H9 (cell line): ENCODE results near the gene SORCS2. TPM values are rescaled to one million over a fixed set of nuclear protein-coding genes. Genes with fewer than 3 reads are reported as not detected.

Experiments
- DNase-seq: peaks from one replicate; pipeline ENCODE4 v3.0.0-alpha.2; 2017
- H2AFZ ChIP-seq: one replicate; pipeline ENCODE4 v1.6.1; 2013; ENCODE audit warnings: mild to moderate bottlenecking, low read length, control low read depth, moderate library complexity
- H2AK5ac ChIP-seq: 2 replicates; pipeline ENCODE4 v1.6.1; 2013; ENCODE audit warnings: low read length, control low read depth, mixed read lengths; ENCODE audit not compliant: insufficient read length
- H2BK120ac ChIP-seq: one replicate; pipeline ENCODE4 v1.6.1; 2013; ENCODE audit warnings: low read depth, mild to moderate bottlenecking, low read length, control low read depth, inconsistent platforms; ENCODE audit not compliant: poor library complexity, severe bottlenecking
- H2BK12ac ChIP-seq: 2 replicates; pipeline ENCODE4 v1.6.1; 2013; ENCODE audit warnings: low read length, control low read depth, mixed read lengths, low read depth; ENCODE audit not compliant: insufficient read length
- H2BK15ac ChIP-seq: 2 replicates; pipeline ENCODE4 v1.6.1; 2013; ENCODE audit warnings: low read depth, low read length, control low read depth
- H2BK20ac ChIP-seq: one replicate; pipeline ENCODE4 v1.6.1; 2013; ENCODE audit warnings: low read depth, mild to moderate bottlenecking, low read length, control low read depth, inconsistent platforms; ENCODE audit not compliant: poor library complexity, severe bottlenecking
- H2BK5ac ChIP-seq: 2 replicates; pipeline ENCODE4 v1.6.1; 2013; ENCODE audit warnings: low read length, control low read depth, mixed read lengths; ENCODE audit not compliant: insufficient read length
- H3K14ac ChIP-seq: 2 replicates; pipeline ENCODE4 v1.6.1; 2013; ENCODE audit warnings: low read length, control low read depth; ENCODE audit not compliant: insufficient read depth
- H3K18ac ChIP-seq: 2 replicates; pipeline ENCODE4 v1.6.1; 2013; ENCODE audit warnings: low read depth, mild to moderate bottlenecking, mixed read lengths, low read length, control low read depth; ENCODE audit not compliant: insufficient read length
- H3K23ac ChIP-seq: 2 replicates; pipeline ENCODE4 v1.6.1; 2013; ENCODE audit warnings: low read length, control low read depth, mixed read lengths, low read depth; ENCODE audit not compliant: insufficient read length
- H3K23me2 ChIP-seq: 2 replicates; pipeline ENCODE4 v1.6.1; 2013; ENCODE audit warnings: low read depth, mild to moderate bottlenecking, mixed read lengths, low read length, control low read depth; ENCODE audit not compliant: insufficient read length, poor library complexity, severe bottlenecking
- H3K27ac ChIP-seq: 2 replicates; pipeline ENCODE4 v1.5.1; 2013; ENCODE audit warnings: low read length, control low read depth, mixed read lengths, low read depth; ENCODE audit not compliant: insufficient read length
- H3K27me3 ChIP-seq: 2 replicates; pipeline ENCODE4 v1.6.1; 2013; ENCODE audit warnings: low read length, control low read depth, inconsistent platforms; ENCODE audit not compliant: insufficient read depth
- H3K4ac ChIP-seq: 2 replicates; pipeline ENCODE4 v1.6.1; 2013; ENCODE audit warnings: low read depth, mild to moderate bottlenecking, control low read depth, inconsistent platforms, low read length, moderate library complexity
- H3K4me1 ChIP-seq: 2 replicates; pipeline ENCODE4 v1.6.1; 2013; ENCODE audit warnings: low read length, control low read depth, inconsistent platforms; ENCODE audit not compliant: insufficient read depth
- H3K4me2 ChIP-seq: 2 replicates; pipeline ENCODE4 v1.6.1; 2013; ENCODE audit warnings: low read length, control low read depth, mixed read lengths; ENCODE audit not compliant: insufficient read length, insufficient read depth
- H3K56ac ChIP-seq: 2 replicates; pipeline ENCODE4 v1.6.1; 2013; ENCODE audit warnings: low read depth, mild to moderate bottlenecking, mixed read lengths, low read length, control low read depth; ENCODE audit not compliant: insufficient read length
- H3K79me1 ChIP-seq: 2 replicates; pipeline ENCODE4 v1.6.1; 2013; ENCODE audit warnings: low read depth, mild to moderate bottlenecking, moderate library complexity, low read length, control low read depth, inconsistent platforms; ENCODE audit not compliant: insufficient read depth, poor library complexity, severe bottlenecking
- H3K79me2 ChIP-seq: 2 replicates; pipeline ENCODE4 v1.6.1; 2013; ENCODE audit warnings: low read length, control low read depth, inconsistent platforms; ENCODE audit not compliant: insufficient read depth
- H3K9ac ChIP-seq: 2 replicates; pipeline ENCODE4 v1.6.1; 2013; ENCODE audit warnings: low read length, control low read depth, mixed read lengths; ENCODE audit not compliant: insufficient read length; ENCODE audit errors: extremely low read depth
- H3K9me3 ChIP-seq: one replicate; pipeline ENCODE4 v1.6.1; 2013; ENCODE audit warnings: low read depth, low read length, inconsistent platforms; ENCODE audit not compliant: control insufficient read depth
- H3T11ph ChIP-seq: one replicate; pipeline ENCODE4 v1.6.1; 2013; ENCODE audit warnings: mild to moderate bottlenecking, low read length, control low read depth, inconsistent platforms
- H4K20me1 ChIP-seq: one replicate; pipeline ENCODE4 v1.6.1; 2013; ENCODE audit not compliant: control insufficient read depth, insufficient read length, insufficient read depth
- H4K5ac ChIP-seq: 2 replicates; pipeline ENCODE4 v1.6.1; 2013; ENCODE audit warnings: low read depth, mild to moderate bottlenecking, mixed read lengths, low read length, control low read depth; ENCODE audit not compliant: insufficient read length
- H4K8ac ChIP-seq: replicated peaks from 2 replicates; pipeline ENCODE4 v1.6.1; 2013; ENCODE audit warnings: low read length, control low read depth, mixed read lengths, low read depth; ENCODE audit not compliant: insufficient read length
- H4K91ac ChIP-seq: 2 replicates; pipeline ENCODE4 v1.6.1; 2013; ENCODE audit warnings: low read depth, mild to moderate bottlenecking, moderate library complexity, mixed read lengths, low read length, control low read depth; ENCODE audit not compliant: insufficient read length
- H3K27ac Mint-ChIP-seq, 3 experiments: 2 replicates in 2 of 3; 3 replicates in 1 of 3; pipeline ENCODE4 v1.8.0; 2020 to 2021; ENCODE audit warnings: mixed read lengths in 3 of 3, mild to moderate bottlenecking in 1 of 3, moderate library complexity in 1 of 3
- H3K27me3 Mint-ChIP-seq: 2 replicates; pipeline ENCODE4 v1.8.0; 2021; ENCODE audit warnings: low read depth, mild to moderate bottlenecking, moderate library complexity, mixed read lengths
- H3K36me3 Mint-ChIP-seq, 3 experiments: 2 replicates in 2 of 3; 3 replicates in 1 of 3; pipeline ENCODE4 v1.8.0; 2020 to 2021; ENCODE audit warnings: low read depth in 3 of 3, mixed read lengths in 3 of 3; ENCODE audit not compliant: insufficient read depth in 1 of 3
- H3K4me1 Mint-ChIP-seq, 2 experiments: 2 replicates each; pipeline ENCODE4 v1.8.0; 2020; ENCODE audit warnings: mixed read lengths in 2 of 2
- H3K4me3 Mint-ChIP-seq, 2 experiments: 2 replicates in 1 of 2; 3 replicates in 1 of 2; pipeline ENCODE4 v1.8.0; 2020 to 2021; ENCODE audit warnings: mild to moderate bottlenecking in 2 of 2, mixed read lengths in 2 of 2, moderate library complexity in 1 of 2
- H3K9me3 Mint-ChIP-seq, 2 experiments: 2 replicates in 1 of 2; 3 replicates in 1 of 2; pipeline ENCODE4 v1.8.0; 2020; ENCODE audit warnings: mild to moderate bottlenecking in 2 of 2, mixed read lengths in 2 of 2, moderate library complexity in 1 of 2
- WGBS: extraction: QIAGEN DNeasy Blood & Tissue Kit; methylation state at CpG from one replicate; pipeline ENCODE4 v1.1.7; 2013; ENCODE audit warnings: missing lambda C conversion rate, low lambda C conversion rate, mixed read lengths; ENCODE audit not compliant: insufficient read length; ENCODE audit errors: extremely low coverage; 5-methylcytosine and 5-hydroxymethylcytosine counted together
- total RNA-seq: library from RNA; stranded (reverse); gene quantifications from 2 replicates; pipeline ENCODE4 v1.2.1, GENCODE V29; 2021
- TF ChIP-seq, protein P1 (sequence below): fragments of 200-600 bp; sonication (generic); conservative IDR thresholded peaks from 3 replicates; pipeline ENCODE4 v1.8.0; 2021; ENCODE audit warnings: antibody characterized with exemption, mild to moderate bottlenecking

SORCS2 gene
- total RNA-seq, 1 experiment from 2014 or later: 0.57 TPM

DNA sequence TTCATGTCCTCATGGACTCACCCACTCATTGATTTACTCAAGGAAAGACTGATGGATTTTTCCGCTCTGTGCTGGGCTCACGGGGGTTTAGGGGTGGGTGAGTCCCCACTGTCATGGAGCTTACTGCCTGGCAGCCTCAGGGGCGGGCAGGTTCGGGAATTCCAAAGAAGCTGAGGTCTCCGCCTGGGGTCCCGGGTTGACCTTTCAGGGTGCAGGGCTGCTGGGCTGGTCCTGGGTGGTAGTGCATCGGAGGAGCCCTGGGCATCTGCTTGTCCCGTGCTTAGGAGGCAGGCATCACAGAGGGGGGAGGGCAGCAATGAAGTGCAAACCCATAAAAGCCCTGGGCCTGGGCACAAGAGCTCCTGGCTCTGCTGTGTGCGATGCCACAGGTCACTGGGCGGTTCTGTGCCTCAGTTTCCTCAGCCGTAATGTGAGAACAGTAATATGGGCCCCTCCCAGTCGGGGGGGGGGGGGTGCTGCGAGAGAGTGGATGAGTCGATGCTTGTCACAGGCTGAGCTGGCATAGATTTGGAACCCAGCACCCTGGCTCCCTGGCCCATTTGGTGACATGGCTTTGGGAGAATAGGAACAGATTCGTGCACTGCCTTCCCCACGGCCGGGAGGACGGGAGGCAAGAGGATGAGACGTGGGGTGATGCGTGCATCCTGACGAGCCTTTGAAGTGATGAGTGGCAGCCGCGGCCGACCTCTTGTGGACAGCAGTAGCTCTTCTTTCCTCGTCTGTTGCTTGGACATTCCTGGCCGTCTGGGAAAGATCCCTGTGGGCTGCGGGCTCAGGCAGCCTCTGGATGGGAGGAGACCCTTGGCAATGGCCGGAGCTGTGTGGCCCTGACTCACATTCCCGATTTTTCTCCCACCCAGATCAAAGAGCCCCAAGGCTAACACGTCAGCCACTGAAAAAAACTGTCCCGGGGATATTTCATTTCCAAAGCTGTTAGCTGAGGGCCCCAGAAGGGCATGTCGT, 200.4 kb downstream of the SORCS2 start:
- H3K27me3 Mint-ChIP-seq: peaks cover 13% of the 10 kb centered on the region
- Histone ChIP-seq H3K4ac (no peak overlapping the region), H3K4me2 (no peak overlapping the region), H4K91ac (no peak overlapping the region), H3K4me1 (no peaks in the 10 kb centered on the region), H3K56ac (no peak overlapping the region), H3K23me2 (no peaks in the 10 kb centered on the region), H3K14ac (no peak overlapping the region), H3T11ph (no peak overlapping the region), H2BK15ac (no peak overlapping the region), H3K27me3 (no peaks in the 10 kb centered on the region; the same call in 1 of the 2 replicates), H4K5ac (no peak overlapping the region), H2AK5ac (no peak overlapping the region), H3K79me2 (no peaks in the 10 kb centered on the region), H3K79me1 (no peaks in the 10 kb centered on the region), H3K27ac (no peak overlapping the region), H2BK20ac (no peak overlapping the region), H3K9ac (no peak overlapping the region), H4K8ac (no peak overlapping the region), H3K9me3 (no peaks in the 10 kb centered on the region), H3K23ac (no peak overlapping the region), H2AFZ (no peak overlapping the region), H2BK120ac (no peak overlapping the region), H2BK5ac (no peak overlapping the region), H2BK12ac (no peak overlapping the region), H3K18ac (no peak overlapping the region), H4K20me1 (no peaks in the 10 kb centered on the region)
- H3K36me3 Mint-ChIP-seq: no peaks in the 10 kb centered on the region
- H3K27ac Mint-ChIP-seq: no peak overlapping the region; a peak in 2 of 7 replicates
- H3K4me3 Mint-ChIP-seq: no peak overlapping the region
- no peaks in the 10 kb centered on the region for H3K9me3 Mint-ChIP-seq
- peaks cover 3 to 8% of the 10 kb centered on the region in 2 experiments; a peak in 3 of 4 replicates for H3K4me1 Mint-ChIP-seq
- WGBS: no CpG with 5 or more reads among the region's 32 CpGs
- DNase-seq: peak; percentile 30
- TF ChIP-seq, protein P1, sequence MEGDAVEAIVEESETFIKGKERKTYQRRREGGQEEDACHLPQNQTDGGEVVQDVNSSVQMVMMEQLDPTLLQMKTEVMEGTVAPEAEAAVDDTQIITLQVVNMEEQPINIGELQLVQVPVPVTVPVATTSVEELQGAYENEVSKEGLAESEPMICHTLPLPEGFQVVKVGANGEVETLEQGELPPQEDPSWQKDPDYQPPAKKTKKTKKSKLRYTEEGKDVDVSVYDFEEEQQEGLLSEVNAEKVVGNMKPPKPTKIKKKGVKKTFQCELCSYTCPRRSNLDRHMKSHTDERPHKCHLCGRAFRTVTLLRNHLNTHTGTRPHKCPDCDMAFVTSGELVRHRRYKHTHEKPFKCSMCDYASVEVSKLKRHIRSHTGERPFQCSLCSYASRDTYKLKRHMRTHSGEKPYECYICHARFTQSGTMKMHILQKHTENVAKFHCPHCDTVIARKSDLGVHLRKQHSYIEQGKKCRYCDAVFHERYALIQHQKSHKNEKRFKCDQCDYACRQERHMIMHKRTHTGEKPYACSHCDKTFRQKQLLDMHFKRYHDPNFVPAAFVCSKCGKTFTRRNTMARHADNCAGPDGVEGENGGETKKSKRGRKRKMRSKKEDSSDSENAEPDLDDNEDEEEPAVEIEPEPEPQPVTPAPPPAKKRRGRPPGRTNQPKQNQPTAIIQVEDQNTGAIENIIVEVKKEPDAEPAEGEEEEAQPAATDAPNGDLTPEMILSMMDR: no peak
